GM12892 (cell line): ENCODE data around the gene HS3ST5.
"Not testable (repeated sequence)": the region's sequence is repeated elsewhere in the genome, so short reads cannot be mapped to it uniquely, and the experiment has no call there.

Source experiments
- DNase-seq: peaks from one replicate; pipeline ENCODE4 v3.0.0; 2011; ENCODE audit not compliant: insufficient read length
- FAIRE-seq: peaks from 2 replicates; lab custom pipeline; 2011; peaks lifted over from hg19 to GRCh38; lab: Jason Lieb, UNC
- POLR2A ChIP-seq: IDR thresholded peaks from 2 replicates; pipeline ENCODE4 v1.6.1; 2011; ENCODE audit warnings: low read depth, low read length, control low read depth
- POLR2AphosphoS5 ChIP-seq: IDR thresholded peaks from 2 replicates; pipeline ENCODE4 v1.6.1; 2011; ENCODE audit warnings: low read depth, low read length, control low read depth
- TAF1 ChIP-seq: IDR thresholded peaks from 2 replicates; pipeline ENCODE4 v1.6.1; 2011; ENCODE audit warnings: low read depth, mild to moderate bottlenecking, control low read depth, low read length, borderline replicate concordance

HS3ST5 gene

GRCh38 chr6:114090626-114091025 lies 252.2 kb downstream of the HS3ST5 start:
- no peak for FAIRE-seq
- DNase-seq, result no peak
- TF ChIP-seq POLR2A (no peak), TAF1 (no peak)

DNA sequence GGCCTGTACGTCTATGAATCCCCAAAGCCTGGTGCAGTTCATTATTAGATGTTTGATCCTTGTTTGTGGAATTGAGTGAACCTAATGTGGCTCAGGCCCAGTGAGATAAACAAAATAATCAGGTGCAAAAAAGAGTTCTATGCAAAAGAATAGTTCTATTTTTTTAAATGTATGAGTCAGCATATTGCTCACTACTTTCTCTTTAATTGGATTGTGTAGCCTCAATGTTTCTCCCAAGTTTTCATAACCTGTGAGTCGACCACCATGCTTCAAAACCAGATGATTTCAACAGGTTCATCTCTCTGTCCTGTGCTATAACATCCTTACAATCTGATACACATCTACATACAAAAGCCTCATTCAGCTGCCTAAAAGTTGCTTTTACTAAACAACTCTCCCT lies 255.3 kb downstream of the HS3ST5 start:
- no peak for TF ChIP-seq TAF1
- TF ChIP-seq POLR2AphosphoS5, result no peak
- DNase-seq (no peak), FAIRE-seq (no peak)

- DNase-seq, result no peak
- FAIRE-seq, result no peak
Measured at GRCh38 chr6:114085211-114085610, 257.6 kb downstream of the HS3ST5 start.

DNA sequence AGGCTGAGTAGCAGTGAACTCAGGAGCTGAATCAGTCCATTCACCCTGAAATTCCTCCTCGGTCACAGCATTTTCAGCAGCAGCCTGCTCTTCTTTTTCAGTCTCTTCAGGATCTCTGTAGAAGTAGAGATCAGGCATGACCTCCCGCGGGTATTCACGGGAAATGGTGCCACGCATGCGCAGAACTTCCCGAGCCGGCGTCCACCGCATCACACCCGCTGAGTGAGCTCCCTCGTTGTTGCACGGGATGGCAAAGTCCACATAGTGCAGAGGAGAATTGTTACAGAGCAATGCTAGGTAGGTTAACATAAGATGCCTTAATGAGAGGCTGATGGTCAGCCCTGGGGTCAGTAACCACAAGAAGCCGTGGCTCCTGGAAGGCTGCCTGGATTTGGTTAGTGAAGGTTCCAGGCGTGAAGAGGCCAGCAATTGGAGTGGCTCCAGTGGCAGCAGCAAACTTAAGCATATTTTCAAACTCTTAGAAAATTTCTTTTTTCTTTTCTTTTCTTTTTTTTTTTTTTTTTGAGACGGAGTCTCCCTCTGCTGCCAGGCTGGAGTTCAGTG lies 258.4 kb downstream of the HS3ST5 start:
- TF ChIP-seq POLR2AphosphoS5 (no peak), TAF1 (no peak), POLR2A (no peak)
- DNase-seq, result no peak
- FAIRE-seq, result no peak

More at GRCh38 chr6:114085211-114085610, 257.6 kb downstream of the HS3ST5 start:
- TF ChIP-seq POLR2AphosphoS5 (no peak), POLR2A (no peak)

GRCh38 chr6:114083251-114083650 lies 259.6 kb downstream of the HS3ST5 start:
- no peak for FAIRE-seq
- DNase-seq, result no peak
- TF ChIP-seq POLR2A, result no peak
- no peak for TF ChIP-seq TAF1
- no peak for TF ChIP-seq POLR2AphosphoS5

GRCh38 chr6:114081730-114082129 lies 261.1 kb downstream of the HS3ST5 start:
- TF ChIP-seq TAF1 (no peak), POLR2AphosphoS5 (no peak), POLR2A (no peak)
- no peak for FAIRE-seq

GRCh38 chr6:114080891-114081510 lies 261.8 kb downstream of the HS3ST5 start:
- FAIRE-seq, result no peak

More at GRCh38 chr6:114081730-114082129, 261.1 kb downstream of the HS3ST5 start:
- no peak for DNase-seq

DNA sequence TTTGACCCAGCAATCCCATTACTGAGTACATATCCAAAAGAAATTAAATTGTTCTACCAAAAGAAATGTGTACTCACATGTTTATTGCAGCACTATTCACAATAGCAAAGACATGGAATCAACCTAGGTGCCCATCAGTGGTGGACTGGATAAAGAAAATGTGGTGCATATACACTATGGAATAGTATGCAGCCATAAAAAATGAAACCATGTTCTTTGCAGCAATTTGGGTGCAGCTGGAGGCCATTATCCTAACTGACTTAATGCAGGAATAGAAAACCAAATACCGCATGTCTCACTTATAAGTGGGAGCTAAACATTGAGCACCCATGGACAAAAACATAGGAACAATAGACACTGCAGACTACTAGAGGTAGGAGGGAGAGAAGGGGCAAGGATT lies 262.4 kb downstream of the HS3ST5 start:
- not testable (repeated sequence) for DNase-seq, FAIRE-seq

More at GRCh38 chr6:114080891-114081510, 261.8 kb downstream of the HS3ST5 start:
- no peak for TF ChIP-seq POLR2A
- TF ChIP-seq POLR2AphosphoS5, result no peak
- TF ChIP-seq TAF1, result no peak
- no peak for DNase-seq

DNA sequence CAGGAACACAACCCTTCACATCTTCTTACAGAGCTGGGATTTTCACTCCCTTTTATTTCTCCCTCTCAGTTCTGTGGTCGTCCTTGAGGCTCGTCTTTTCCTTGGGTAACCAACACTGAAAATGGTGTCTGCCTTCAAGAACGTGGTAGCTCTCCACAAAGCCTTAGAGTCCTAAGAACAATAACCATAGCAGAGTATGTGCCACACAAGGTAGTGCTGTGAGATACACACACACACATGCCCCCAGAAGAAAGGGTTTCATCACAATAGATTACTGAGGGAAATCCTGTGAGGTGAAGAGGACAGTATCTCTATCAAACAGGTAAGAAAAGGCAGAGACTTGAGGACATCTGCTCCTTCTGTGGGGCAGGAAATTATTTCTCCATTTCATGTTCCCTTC lies 267.0 kb downstream of the HS3ST5 start:
- DNase-seq, result no peak
- TF ChIP-seq TAF1 (no peak), POLR2A (no peak), POLR2AphosphoS5 (no peak)
- FAIRE-seq, result no peak

DNA sequence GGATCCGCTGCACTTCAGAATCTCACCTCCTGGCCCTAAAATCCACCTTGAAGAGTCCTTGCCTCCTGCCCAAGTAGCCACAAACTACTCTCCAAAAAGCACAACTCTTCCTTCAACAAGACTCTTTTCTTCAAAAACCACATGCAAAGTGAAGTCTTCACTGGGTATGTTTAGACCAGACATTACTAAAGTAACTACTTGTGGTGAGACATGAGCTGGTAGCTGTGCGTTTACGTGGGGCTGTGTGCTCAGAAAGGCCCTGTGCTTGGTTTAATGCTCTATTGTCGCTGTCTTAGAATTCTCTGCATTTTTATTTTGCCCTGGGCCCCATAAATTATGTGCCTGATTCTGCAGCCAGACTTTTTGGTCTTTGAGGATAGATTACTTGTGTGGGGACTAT lies 267.5 kb downstream of the HS3ST5 start:
- DNase-seq (no peak), FAIRE-seq (no peak)
- no peak for TF ChIP-seq TAF1
- TF ChIP-seq POLR2AphosphoS5, result no peak
- TF ChIP-seq POLR2A, result no peak

GRCh38 chr6:114068771-114069170 lies 274.1 kb downstream of the HS3ST5 start:
- no peak for FAIRE-seq
- TF ChIP-seq POLR2A, result no peak
- no peak for TF ChIP-seq POLR2AphosphoS5
- TF ChIP-seq TAF1, result no peak
- DNase-seq, result no peak

GRCh38 chr6:114068116-114068515 lies 274.7 kb downstream of the HS3ST5 start:
- TF ChIP-seq POLR2A (no peak), TAF1 (no peak), POLR2AphosphoS5 (no peak)
- FAIRE-seq (no peak), DNase-seq (no peak)
